Effector memory CD8-positive, alpha-beta T cell (primary cell): Measurements from ENCODE around the gene ZBTB4.

Source experiments
- ATAC-seq: fragments of 150-1000 bp; cut with Tn5 transposase; replicated peaks from 2 replicates; pipeline ENCODE4 v1.10.0; 2021; ENCODE audit warnings: mild to moderate bottlenecking, moderate library complexity
- DNase-seq, 3 experiments: peaks; one replicate each; pipeline ENCODE4 v3.0.0; 2021
- H3K27ac Mint-ChIP-seq, 2 donors: one replicate each; pipeline ENCODE4 v1.8.0; 2022; ENCODE audit warnings: mild to moderate bottlenecking in 2 of 2, mixed read lengths in 2 of 2, moderate library complexity in 2 of 2
- H3K27me3 Mint-ChIP-seq, 2 donors: one replicate each; pipeline ENCODE4 v1.8.0; 2022; ENCODE audit warnings: mixed read lengths in 2 of 2
- H3K36me3 Mint-ChIP-seq: one replicate; pipeline ENCODE4 v1.8.0; 2022; ENCODE audit warnings: mild to moderate bottlenecking, moderate library complexity, mixed read lengths; ENCODE audit not compliant: insufficient read depth
- H3K4me1 Mint-ChIP-seq, 2 donors: one replicate each; pipeline ENCODE4 v1.8.0; 2022; ENCODE audit warnings: low read depth in 2 of 2, mixed read lengths in 2 of 2
- H3K4me3 Mint-ChIP-seq, 2 donors: one replicate each; pipeline ENCODE4 v1.8.0; 2022; ENCODE audit warnings: mild to moderate bottlenecking in 2 of 2, mixed read lengths in 2 of 2, moderate library complexity in 2 of 2
- H3K9me3 Mint-ChIP-seq, 2 donors: one replicate each; pipeline ENCODE4 v1.8.0; 2022; ENCODE audit warnings: mixed read lengths in 2 of 2

Gene ZBTB4

DNA sequence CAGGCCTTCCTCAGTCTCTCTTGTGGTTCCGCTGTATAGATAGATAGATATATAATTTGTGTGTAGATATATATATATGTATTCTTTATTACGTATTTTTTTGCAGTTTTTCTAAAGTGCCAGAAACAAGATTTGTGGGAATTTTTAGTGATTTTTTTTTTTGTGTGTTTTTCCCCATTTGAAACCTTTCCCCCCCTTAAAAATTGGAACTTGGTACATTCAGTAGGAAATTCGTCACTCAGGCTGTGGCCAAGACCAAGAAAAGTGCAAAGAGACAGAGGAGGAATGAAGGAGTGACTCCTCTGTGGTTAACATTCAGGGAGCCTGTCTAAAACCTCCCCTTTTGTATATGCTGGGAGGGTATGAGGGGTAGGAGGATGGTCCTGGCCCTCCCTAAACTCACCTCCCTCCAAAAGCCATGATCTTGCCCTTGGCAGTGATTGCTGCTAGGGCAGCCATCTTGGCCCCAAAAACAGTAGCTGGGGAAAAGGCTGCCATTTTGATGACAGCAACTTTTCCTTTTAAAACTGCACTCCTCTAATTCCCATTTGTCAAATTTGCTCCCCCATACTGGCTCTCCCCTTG is 19.4 kb downstream of the ZBTB4 start:
- H3K27ac Mint-ChIP-seq = peak overlapping the region in 1 of 2 donors; percentile 59
- DNase-seq (no peak), ATAC-seq (no peak)
- peaks cover 13 to 14% of the 10 kb centered on the region in 2 donors for H3K4me1 Mint-ChIP-seq
- H3K9me3 Mint-ChIP-seq = no peaks in the 10 kb centered on the region
- no peak overlapping the region for H3K4me3 Mint-ChIP-seq
- H3K27me3 Mint-ChIP-seq = no peaks in the 10 kb centered on the region
- peaks cover 41% of the 10 kb centered on the region for H3K36me3 Mint-ChIP-seq

DNA sequence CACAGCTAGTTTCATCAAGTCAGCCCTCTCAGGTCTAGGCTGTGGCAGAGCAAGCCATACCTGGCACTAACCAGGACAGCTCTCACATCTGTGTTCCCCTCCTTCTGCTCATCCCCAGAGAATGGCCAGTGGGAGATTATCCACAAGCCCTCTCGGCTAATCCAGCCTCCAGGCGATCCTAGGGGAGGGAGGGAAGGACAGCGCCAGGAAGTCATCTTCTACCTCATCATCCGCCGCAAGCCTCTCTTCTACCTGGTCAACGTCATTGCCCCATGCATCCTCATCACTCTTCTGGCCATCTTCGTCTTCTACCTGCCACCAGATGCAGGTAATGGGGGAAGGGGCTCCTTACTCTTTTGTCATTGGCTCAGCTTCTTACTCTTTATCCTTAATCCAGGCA is 31.0 kb downstream of the ZBTB4 start:
- ATAC-seq = no peak
- Mint-ChIP-seq H3K4me1 (peaks cover 13% of the 10 kb centered on the region in 2 donors), H3K9me3 (no peaks in the 10 kb centered on the region), H3K4me3 (no peak overlapping the region), H3K36me3 (peaks cover 3% of the 10 kb centered on the region), H3K27ac (no peak overlapping the region), H3K27me3 (peaks cover 38 to 54% of the 10 kb centered on the region in 2 donors)
- no peak for DNase-seq

DNA sequence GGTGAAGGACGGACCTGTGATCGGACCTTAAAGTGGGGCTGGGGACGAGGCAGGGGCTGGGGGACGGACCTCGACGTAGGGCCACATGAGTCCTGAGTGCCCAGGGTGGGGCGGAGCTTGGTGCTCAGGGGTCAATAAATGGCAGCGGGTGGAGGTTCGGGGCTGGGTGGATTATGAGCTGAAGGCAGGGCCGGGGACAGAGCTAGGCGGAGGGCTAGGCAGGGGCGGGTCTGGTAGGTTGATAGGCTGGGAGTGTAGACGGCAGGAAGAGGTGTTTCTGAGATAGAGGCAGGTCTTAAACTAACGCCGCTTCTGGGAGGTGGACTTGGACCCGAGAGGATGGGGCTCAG is 33.8 kb downstream of the ZBTB4 start:
- Mint-ChIP-seq H3K4me3 (peak overlapping the region; percentile 63 to 73), H3K27me3 (peaks cover 63 to 80% of the 10 kb centered on the region in 2 donors), H3K36me3 (peaks cover 5% of the 10 kb centered on the region), H3K4me1 (peaks cover 13 to 14% of the 10 kb centered on the region in 2 donors), H3K9me3 (no peaks in the 10 kb centered on the region), H3K27ac (no peak overlapping the region)
- ATAC-seq (peak; percentile 88), DNase-seq (no peak)

DNA sequence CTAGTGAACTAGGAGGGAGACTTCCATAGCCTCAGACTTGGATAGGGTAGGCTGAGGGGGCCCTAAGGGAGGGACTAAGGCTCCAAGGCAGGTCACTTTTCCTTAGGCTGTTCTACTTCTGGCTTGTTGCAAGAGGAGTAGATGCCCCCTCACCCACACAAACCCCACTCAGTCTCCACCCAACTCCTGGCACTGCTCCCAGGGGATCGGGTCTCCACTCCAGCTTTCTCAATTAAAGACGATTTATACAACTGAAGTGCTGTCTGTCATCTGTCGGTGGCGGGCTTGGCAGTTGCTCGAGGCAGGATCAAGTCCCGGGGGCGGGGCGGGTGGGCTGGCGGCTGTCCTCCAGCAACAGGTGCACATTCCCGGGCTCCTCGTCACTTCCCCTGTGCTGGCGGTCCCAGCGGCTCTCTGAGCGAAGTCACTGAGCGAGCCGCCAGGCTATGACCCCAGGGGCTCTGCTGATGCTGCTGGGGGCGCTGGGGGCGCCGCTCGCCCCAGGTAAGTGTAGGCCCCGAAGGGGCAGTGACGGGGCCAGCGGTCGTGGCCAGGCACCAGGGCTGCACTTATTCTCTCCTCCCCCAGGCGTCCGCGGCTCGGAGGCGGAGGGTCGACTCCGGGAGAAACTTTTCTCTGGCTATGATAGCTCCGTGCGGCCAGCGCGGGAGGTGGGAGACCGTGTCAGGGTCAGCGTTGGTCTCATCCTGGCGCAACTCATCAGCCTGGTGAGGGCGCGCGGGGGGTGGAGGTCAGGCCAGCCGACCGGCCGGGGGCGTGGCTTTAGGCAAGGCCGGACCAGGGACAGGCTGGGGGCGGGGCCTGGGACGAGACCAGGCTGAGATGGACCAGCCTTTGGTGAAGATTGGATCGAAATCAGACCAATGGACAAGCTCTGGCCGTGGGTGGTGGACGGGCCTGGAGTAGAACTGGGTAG is 34.5 kb downstream of the ZBTB4 start, which contains the start of gene CHRNB1:
TSS of gene CHRNB1 (plus strand) at position 380 of the 937 bp plus-strand sequence. CDS start at position 447, 67 bp downstream.
- Mint-ChIP-seq H3K9me3 (no peaks in the 10 kb centered on the region), H3K27ac (no peak within 1 kb of the TSS), H3K4me3 (peak within 1 kb of the TSS; percentile 63 to 73), H3K36me3 (peaks cover 8% of the 10 kb centered on the region), H3K27me3 (peaks cover 69 to 86% of the 10 kb centered on the region in 2 donors), H3K4me1 (peaks cover 17 to 20% of the 10 kb centered on the region in 2 donors)
- ATAC-seq (peak; percentile 12), DNase-seq (no peak)

DNA sequence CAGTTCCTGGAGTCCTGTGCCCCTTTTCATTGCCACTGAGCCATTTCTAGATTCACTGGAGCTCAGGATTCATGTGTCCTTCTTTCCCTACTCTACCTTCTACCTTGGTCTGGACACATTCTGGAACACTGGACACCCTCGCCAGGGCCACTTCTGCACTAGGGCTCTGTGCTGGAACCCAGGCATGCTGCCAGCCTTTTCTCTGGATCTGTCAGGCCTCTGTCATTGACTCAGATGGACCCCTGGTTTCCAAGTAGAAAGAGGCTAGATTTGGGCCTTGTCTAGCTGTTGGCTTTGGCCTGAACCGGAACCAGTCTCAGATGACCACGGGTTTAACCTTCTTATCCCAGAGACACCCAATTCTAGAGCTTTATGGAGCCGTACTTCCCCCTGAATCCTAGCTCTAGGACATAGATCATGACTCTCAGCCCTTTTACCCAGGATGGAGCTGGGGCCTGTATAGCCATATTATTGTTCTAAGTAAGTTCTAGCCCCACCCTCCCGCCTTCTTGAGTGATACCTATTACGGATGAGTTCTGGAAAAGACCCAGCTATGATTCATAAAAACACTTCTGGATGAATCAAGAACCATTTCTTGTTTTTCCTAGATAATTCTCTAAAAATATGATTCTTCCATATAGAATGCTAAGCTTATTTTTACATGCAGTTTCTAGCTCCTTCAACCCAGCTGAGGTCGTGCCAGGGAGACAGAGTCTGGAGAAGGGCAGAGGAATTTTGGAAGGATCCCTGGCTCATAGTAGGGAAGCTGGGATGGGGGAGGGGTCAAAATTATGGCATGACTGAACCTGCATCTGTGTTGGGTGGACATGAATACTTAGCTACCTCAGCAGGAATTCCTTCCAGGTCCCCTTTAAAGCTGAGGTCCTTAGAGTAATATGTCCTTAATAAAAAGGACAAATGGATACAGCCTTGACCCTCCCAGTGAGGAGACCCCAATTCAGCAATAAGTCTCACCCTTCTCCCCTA is 35.6 kb downstream of the ZBTB4 start:
- H3K36me3 Mint-ChIP-seq = peaks cover 5% of the 10 kb centered on the region
- peaks cover 23 to 27% of the 10 kb centered on the region in 2 donors for H3K4me1 Mint-ChIP-seq
- H3K27me3 Mint-ChIP-seq = peaks cover 75 to 92% of the 10 kb centered on the region in 2 donors
- no peak for ATAC-seq
- H3K9me3 Mint-ChIP-seq = no peaks in the 10 kb centered on the region
- no peak for DNase-seq
- H3K4me3 Mint-ChIP-seq = no peak overlapping the region
- H3K27ac Mint-ChIP-seq = no peak overlapping the region

DNA sequence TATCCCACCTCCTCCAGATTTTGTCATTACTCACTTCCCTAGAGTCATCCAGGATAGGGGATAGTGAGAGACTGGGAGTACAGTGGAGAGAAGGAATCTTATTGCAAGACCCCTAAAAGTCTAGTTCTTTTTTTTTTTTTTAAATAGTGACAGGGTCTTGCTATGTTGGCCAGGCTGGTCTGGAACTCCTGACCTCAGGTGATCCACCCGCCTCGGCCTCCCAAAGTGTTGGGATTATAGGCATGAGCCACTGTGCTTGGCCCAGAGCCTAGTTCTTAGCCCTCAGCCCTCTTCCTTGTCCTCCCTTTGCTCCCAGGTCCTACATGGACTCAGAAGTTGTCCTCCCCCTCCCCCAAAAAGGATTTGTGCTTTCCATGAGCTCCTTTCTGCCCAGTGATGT is 37.3 kb downstream of the ZBTB4 start:
- no peak for ATAC-seq
- H3K27me3 Mint-ChIP-seq = peaks cover 70 to 92% of the 10 kb centered on the region in 2 donors
- H3K4me1 Mint-ChIP-seq = peaks cover 28 to 33% of the 10 kb centered on the region in 2 donors
- no peaks in the 10 kb centered on the region for H3K9me3 Mint-ChIP-seq
- H3K4me3 Mint-ChIP-seq = no peak overlapping the region
- no peak overlapping the region for H3K27ac Mint-ChIP-seq
- no peak for DNase-seq
- H3K36me3 Mint-ChIP-seq = peaks cover 10% of the 10 kb centered on the region

DNA sequence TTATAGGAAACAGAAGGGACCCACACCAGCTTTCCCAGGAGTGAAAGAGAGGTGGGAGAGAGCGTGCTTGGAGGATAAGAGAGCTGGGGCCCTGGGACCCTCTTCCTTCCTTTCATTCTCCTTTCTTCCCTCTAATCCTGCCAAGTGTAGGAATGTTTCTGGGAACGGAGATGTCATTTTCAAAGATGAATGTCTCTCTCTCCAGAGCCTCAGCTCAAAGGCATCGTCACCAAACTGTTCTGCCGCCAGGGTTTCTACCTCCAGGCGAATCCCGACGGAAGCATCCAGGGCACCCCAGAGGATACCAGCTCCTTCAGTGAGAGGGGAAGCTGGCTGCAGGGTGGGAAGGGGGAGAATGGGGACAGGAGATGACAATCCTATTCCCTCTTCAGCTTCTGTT is 38.2 kb downstream of the ZBTB4 start:
- ATAC-seq = no peak
- Mint-ChIP-seq H3K36me3 (peaks cover 19% of the 10 kb centered on the region), H3K27me3 (peaks cover 66 to 83% of the 10 kb centered on the region in 2 donors), H3K4me1 (peaks cover 33 to 39% of the 10 kb centered on the region in 2 donors), H3K9me3 (no peaks in the 10 kb centered on the region), H3K27ac (no peak overlapping the region), H3K4me3 (no peak overlapping the region)
- no peak for DNase-seq

DNA sequence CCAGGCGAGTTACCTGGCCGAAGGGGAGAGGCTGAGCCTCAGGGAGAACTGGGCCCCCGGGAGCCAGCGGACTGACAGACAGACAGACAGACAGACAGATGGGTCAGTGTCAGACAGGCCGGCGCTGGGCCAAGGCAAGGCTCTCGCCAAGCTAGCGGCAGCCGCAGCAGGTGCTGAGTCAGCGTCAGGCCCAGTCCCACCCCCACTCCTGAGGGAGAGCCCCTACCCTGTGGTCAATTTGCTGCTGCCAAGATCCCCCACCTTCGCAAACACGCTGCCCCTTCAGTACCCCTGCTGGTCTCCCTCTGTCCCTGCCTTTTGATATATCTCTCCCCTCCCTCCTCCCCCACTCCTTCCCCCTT is 38.6 kb downstream of the ZBTB4 start:
- H3K9me3 Mint-ChIP-seq = no peaks in the 10 kb centered on the region
- ATAC-seq = no peak

DNA sequence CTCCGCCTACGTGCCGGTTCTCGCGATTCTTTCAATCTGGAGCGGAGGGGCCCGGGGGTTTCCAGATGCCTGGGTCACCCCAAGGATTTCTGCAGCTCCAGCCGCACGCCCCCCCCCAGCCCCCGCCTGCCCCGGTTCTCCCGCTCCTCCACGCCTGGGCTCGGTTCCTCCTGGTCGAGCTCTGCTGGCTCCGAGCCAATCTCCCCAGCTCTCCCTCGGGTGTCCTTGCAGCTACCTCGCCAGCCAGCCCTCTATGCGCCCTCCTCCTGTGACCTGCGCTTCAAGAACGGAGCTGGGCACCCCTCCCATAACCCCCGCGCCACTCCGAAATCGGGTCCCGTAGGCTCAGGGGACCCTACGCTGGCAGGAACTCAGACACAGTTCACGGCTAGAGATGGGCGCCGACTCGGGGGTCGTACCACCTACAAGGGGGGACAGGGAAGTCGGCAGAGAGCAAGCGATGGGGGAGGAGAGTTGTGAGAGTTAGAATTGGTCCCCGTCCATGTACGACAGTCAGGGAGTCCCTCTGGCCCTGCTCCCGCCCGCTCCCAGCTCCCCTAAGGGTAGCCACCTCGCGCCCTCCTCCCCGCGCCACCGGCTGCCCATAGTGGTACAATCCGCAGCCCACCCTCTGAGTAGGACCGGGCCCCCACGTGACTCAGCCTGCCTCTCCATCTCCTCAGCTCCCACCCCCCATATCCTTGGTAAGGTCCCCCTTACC is 39.2 kb downstream of the ZBTB4 start:
- H3K36me3 Mint-ChIP-seq = peaks cover 25% of the 10 kb centered on the region
- ATAC-seq (no peak), DNase-seq (peak in 2 of 3 experiments; percentile 18 to 19)
- H3K4me1 Mint-ChIP-seq = peaks cover 33 to 39% of the 10 kb centered on the region in 2 donors
- peak overlapping the region in 1 of 2 donors; percentile 87 for H3K27ac Mint-ChIP-seq
- peaks cover 56 to 73% of the 10 kb centered on the region in 2 donors for H3K27me3 Mint-ChIP-seq
- H3K4me3 Mint-ChIP-seq = peak overlapping the region; percentile 78 to 83
- no peaks in the 10 kb centered on the region for H3K9me3 Mint-ChIP-seq

More for the DNA sequence above, 38.6 kb downstream of the ZBTB4 start:
- Mint-ChIP-seq H3K27ac (no peak overlapping the region), H3K4me3 (peak overlapping the region; percentile 78 to 83), H3K27me3 (peaks cover 61 to 79% of the 10 kb centered on the region in 2 donors), H3K36me3 (peaks cover 23% of the 10 kb centered on the region), H3K4me1 (peaks cover 37 to 40% of the 10 kb centered on the region in 2 donors)
- no peak for DNase-seq

DNA sequence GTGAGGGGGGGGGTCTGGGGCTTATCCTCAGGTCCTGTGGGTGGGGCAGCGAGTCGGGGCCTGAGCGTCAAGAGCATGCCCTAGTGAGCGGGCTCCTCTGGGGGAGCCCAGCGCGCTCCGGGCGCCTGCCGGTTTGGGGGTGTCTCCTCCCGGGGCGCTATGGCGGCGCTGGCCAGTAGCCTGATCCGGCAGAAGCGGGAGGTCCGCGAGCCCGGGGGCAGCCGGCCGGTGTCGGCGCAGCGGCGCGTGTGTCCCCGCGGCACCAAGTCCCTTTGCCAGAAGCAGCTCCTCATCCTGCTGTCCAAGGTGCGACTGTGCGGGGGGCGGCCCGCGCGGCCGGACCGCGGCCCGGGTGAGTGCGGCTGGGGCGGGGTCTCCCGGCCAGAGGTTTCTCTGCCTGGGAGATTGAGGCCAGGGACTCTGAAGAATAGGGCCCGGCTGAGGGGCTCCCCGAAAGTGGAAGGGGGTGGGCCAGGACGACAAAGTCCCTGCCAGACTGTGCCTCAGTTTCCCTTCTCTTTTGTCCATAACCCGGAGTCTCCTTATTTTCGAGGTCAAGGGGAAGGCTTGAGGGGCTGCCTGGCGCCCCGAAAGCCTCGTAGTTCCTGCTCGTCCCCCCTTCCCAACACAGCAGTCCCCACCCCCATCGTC is 39.8 kb downstream of the ZBTB4 start, which contains the start of gene FGF11:
TSS of gene FGF11 (plus strand) at position 51 of the 651 bp plus-strand sequence. CDS start at position 160, 109 bp downstream.
- peak within 1 kb of the TSS; percentile 16 to 87 for H3K27ac Mint-ChIP-seq
- no peak for DNase-seq

DNA sequence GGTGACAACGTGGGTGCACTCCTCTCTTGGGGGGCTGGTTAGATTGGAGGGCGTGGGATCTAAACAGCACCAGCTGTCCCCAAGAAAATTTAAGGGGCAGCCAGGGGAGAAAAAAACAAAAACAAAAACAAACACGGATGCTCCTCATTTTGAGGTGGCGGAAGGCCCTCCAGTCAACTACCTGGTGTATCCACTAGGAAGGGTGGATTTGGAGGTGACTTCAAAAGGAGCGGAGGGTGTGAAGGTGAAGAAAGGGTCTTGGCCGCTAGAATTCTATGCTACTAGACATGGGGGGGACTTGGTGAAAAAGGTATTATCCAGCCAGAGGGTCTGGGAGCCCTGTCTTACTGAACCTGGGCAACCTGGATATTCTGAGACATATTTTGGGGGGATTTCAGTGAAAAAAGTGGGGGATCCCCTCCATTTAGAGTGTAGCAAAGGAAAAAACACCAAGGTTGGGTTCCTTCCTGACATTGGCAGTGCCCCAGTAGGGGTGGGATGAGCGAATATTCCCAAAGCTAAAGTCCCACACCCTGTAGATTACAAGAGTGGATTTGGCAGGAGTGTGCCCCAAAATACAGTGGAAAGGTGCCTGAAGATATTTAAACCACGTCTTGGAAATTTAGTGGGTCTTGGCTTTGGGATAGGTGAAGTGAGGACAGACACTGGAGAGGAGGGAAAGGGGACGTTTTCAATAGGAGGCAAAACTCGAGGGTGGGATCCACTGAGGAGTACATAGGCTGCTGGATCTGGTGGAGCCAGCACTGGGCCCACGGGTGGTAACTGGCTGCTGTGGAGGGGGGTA is 40.6 kb downstream of the ZBTB4 start:
- peak overlapping the region; percentile 60 to 76 for H3K4me3 Mint-ChIP-seq
- peaks cover 47 to 61% of the 10 kb centered on the region in 2 donors for H3K27me3 Mint-ChIP-seq
- H3K4me1 Mint-ChIP-seq = peaks cover 34 to 41% of the 10 kb centered on the region in 2 donors
- peaks cover 30% of the 10 kb centered on the region for H3K36me3 Mint-ChIP-seq
- ATAC-seq = no peak
- no peak for DNase-seq
- H3K9me3 Mint-ChIP-seq = no peaks in the 10 kb centered on the region
- H3K27ac Mint-ChIP-seq = peak overlapping the region in 1 of 2 donors; percentile 16

More for the DNA sequence above, 39.8 kb downstream of the ZBTB4 start, which contains the start of gene FGF11:
- H3K4me3 Mint-ChIP-seq = peak within 1 kb of the TSS; percentile 78 to 83
- H3K27me3 Mint-ChIP-seq = peaks cover 52 to 67% of the 10 kb centered on the region in 2 donors
- ATAC-seq = no peak
- H3K9me3 Mint-ChIP-seq = no peaks in the 10 kb centered on the region
- peaks cover 30% of the 10 kb centered on the region for H3K36me3 Mint-ChIP-seq
- H3K4me1 Mint-ChIP-seq = peaks cover 34 to 41% of the 10 kb centered on the region in 2 donors
